GM23338 (cell line): ENCODE results near the gene MYO5B. TPM values are rescaled to one million over a fixed set of nuclear protein-coding genes. Genes with fewer than 3 reads are reported as not detected.
A peak's percentile ranks its signal among the peaks of the same experiment; 100 is the strongest.

Source experiments
- ATAC-seq: fragments of 200-7000 bp; cut with Tn5 transposase; 3 replicates; pipeline ENCODE4 v1.9.1; 2020
- DNase-seq: peaks from one replicate; pipeline ENCODE4 v3.0.0-alpha.2; 2015; ENCODE audit warnings: low spot score
- H2AFZ ChIP-seq: fragments of 200-600 bp; sonication (generic); 2 replicates; pipeline ENCODE4 v1.8.0; 2016; ENCODE audit warnings: antibody characterized with exemption, mild to moderate bottlenecking, moderate library complexity
- H3F3A ChIP-seq: fragments of 200-600 bp; sonication (generic); replicated peaks from 2 replicates; pipeline ENCODE4 v1.8.0; 2017; ENCODE audit warnings: antibody characterized with exemption, mixed run types, low read depth
- H3K27ac ChIP-seq: fragments of 200-600 bp; sonication (generic); 2 replicates; pipeline ENCODE4 v1.6.1; 2016; ENCODE audit warnings: low read depth
- H3K27me3 ChIP-seq: fragments of 200-600 bp; sonication (generic); 2 replicates; pipeline ENCODE4 v1.8.0; 2016; ENCODE audit warnings: mild to moderate bottlenecking, mixed run types, moderate library complexity; ENCODE audit not compliant: insufficient read depth
- H3K36me3 ChIP-seq: fragments of 200-600 bp; sonication (generic); 2 replicates; pipeline ENCODE4 v1.8.0; 2016; ENCODE audit warnings: mild to moderate bottlenecking; ENCODE audit not compliant: insufficient read depth
- H3K4me1 ChIP-seq: fragments of 200-600 bp; sonication (generic); 2 replicates; pipeline ENCODE4 v1.8.0; 2016; ENCODE audit warnings: mild to moderate bottlenecking, moderate library complexity; ENCODE audit not compliant: insufficient read depth
- H3K4me2 ChIP-seq: fragments of 200-600 bp; sonication (generic); 2 replicates; pipeline ENCODE4 v1.7.1; 2017; ENCODE audit warnings: mixed run types
- H3K4me3 ChIP-seq: fragments of 200-600 bp; sonication (generic); 2 replicates; pipeline ENCODE4 v1.6.1; 2016; ENCODE audit warnings: mixed run types
- H3K79me2 ChIP-seq: fragments of 200-600 bp; sonication (generic); replicated peaks from 2 replicates; pipeline ENCODE4 v1.8.0; 2017; ENCODE audit warnings: mild to moderate bottlenecking; ENCODE audit not compliant: insufficient read depth
- H3K9me2 ChIP-seq: fragments of 200-600 bp; sonication (generic); 2 replicates; pipeline ENCODE4 v1.8.0; 2017; ENCODE audit not compliant: insufficient read depth
- H4K20me1 ChIP-seq: fragments of 200-600 bp; sonication (generic); replicated peaks from 2 replicates; pipeline ENCODE4 v1.8.0; 2017; ENCODE audit warnings: mild to moderate bottlenecking; ENCODE audit not compliant: insufficient read depth
- H3K27ac Mint-ChIP-seq: 2 replicates; pipeline ENCODE4 v1.8.0; 2020; ENCODE audit warnings: inconsistent platforms, mild to moderate bottlenecking, moderate library complexity, mixed read lengths
- H3K27me3 Mint-ChIP-seq: 3 replicates; pipeline ENCODE4 v1.8.0; 2022; ENCODE audit warnings: low read depth, mild to moderate bottlenecking, moderate library complexity, mixed read lengths, inconsistent platforms; ENCODE audit not compliant: insufficient read depth, poor library complexity
- H3K36me3 Mint-ChIP-seq: 3 replicates; pipeline ENCODE4 v1.8.0; 2021; ENCODE audit warnings: low read depth, mild to moderate bottlenecking, inconsistent platforms, moderate library complexity, mixed read lengths
- H3K4me1 Mint-ChIP-seq: 3 replicates; pipeline ENCODE4 v1.8.0; 2020; ENCODE audit warnings: mild to moderate bottlenecking, inconsistent platforms, mixed read lengths
- H3K4me3 Mint-ChIP-seq: 3 replicates; pipeline ENCODE4 v1.8.0; 2021; ENCODE audit warnings: moderate library complexity, mild to moderate bottlenecking, inconsistent platforms, mixed read lengths
- H3K9me3 Mint-ChIP-seq: 3 replicates; pipeline ENCODE4 v1.8.0; 2020; ENCODE audit warnings: moderate library complexity, mild to moderate bottlenecking, inconsistent platforms, mixed read lengths
- CREB1 ChIP-seq: fragments of 250-450 bp; sonication (Bioruptor Pico); IDR thresholded peaks from 2 replicates; pipeline ENCODE4 v1.5.0; 2020; ENCODE audit warnings: low read depth, mild to moderate bottlenecking, moderate library complexity
- CTCF ChIP-seq, 2 experiments: fragments of 200-600 bp in 1 of 2; sonication (generic) in 1 of 2; conservative IDR thresholded peaks; 2 replicates each; pipeline versions ENCODE4 v1.5.1 to v1.6.1; 2016 to 2017; ENCODE audit warnings: antibody characterized with exemption in 2 of 2, low read depth in 2 of 2, mild to moderate bottlenecking in 2 of 2, moderate library complexity in 1 of 2
- EZH2 ChIP-seq: fragments of 200-600 bp; sonication (generic); IDR thresholded peaks from one replicate; pipeline ENCODE4 v1.8.0; 2017; ENCODE audit warnings: antibody characterized with exemption, mild to moderate bottlenecking, low read depth; ENCODE audit not compliant: unreplicated experiment
- EZH2phosphoT487 ChIP-seq: fragments of 200-600 bp; sonication (generic); IDR thresholded peaks from one replicate; pipeline ENCODE4 v1.8.1; 2018; ENCODE audit warnings: antibody characterized with exemption; ENCODE audit not compliant: unreplicated experiment
- JUNB ChIP-seq: IDR thresholded peaks from one replicate; pipeline ENCODE4 v1.6.1; 2016; ENCODE audit warnings: antibody characterized with exemption; ENCODE audit not compliant: unreplicated experiment
- ZNF114 ChIP-seq: fragments of 250-450 bp; sonication (Bioruptor Pico); IDR thresholded peaks from 2 replicates; pipeline ENCODE4 v1.5.0; 2020; ENCODE audit warnings: mild to moderate bottlenecking, moderate library complexity
- ZNF331 ChIP-seq: fragments of 250-450 bp; sonication (Bioruptor Pico); IDR thresholded peaks from 2 replicates; pipeline ENCODE4 v1.5.0; 2020; ENCODE audit warnings: low read depth, mild to moderate bottlenecking, moderate library complexity
- ZNF462 ChIP-seq: fragments of 250-450 bp; sonication (Bioruptor Pico); IDR thresholded peaks from 2 replicates; pipeline ENCODE4 v1.5.0; 2020; ENCODE audit warnings: mild to moderate bottlenecking, moderate library complexity
- polyA plus RNA-seq: library from polyadenylated mRNA; unstranded; fragments of >200 nt; fragmentation: Nextera tagmentation; extraction: Ambion mirVana; gene quantifications from 2 replicates; pipeline ENCODE4 v1.2.1, GENCODE V29; 2016
- total RNA-seq: library from RNA; depleted of rRNA; stranded (reverse); fragments of >200 nt; shearing (Covaris generic); gene quantifications from 2 replicates; pipeline ENCODE4 v1.2.3, GENCODE V29; 2014

MYO5B gene
- total and polyA plus RNA-seq, 2 experiments from 2014 or later = 3.2 to 19.1 TPM

GRCh38 chr18:50133526-50133925, 61.4 kb downstream of the MYO5B start:
- peak; percentile 27; the same call in 2 of the 3 replicates for ATAC-seq
- Mint-ChIP-seq H3K4me3 (no peak overlapping the region), H3K4me1 (peaks cover 45% of the 10 kb centered on the region), H3K27me3 (peaks cover 3% of the 10 kb centered on the region), H3K27ac (no peak overlapping the region), H3K9me3 (no peaks in the 10 kb centered on the region), H3K36me3 (no peaks in the 10 kb centered on the region)
- Histone ChIP-seq H3F3A (no peaks in the 10 kb centered on the region), H3K27ac (no peak overlapping the region), H3K27me3 (no peaks in the 10 kb centered on the region), H3K4me3 (no peak overlapping the region), H3K4me1 (peaks cover 24% of the 10 kb centered on the region), H3K79me2 (no peaks in the 10 kb centered on the region), H3K4me2 (no peak overlapping the region), H2AFZ (no peak overlapping the region), H3K9me2 (no peaks in the 10 kb centered on the region), H3K36me3 (no peaks in the 10 kb centered on the region), H4K20me1 (no peaks in the 10 kb centered on the region)
- peak; percentile 41 for DNase-seq
- TF ChIP-seq ZNF331 (CRISPR knock-in tag) = no peak
- no peak for TF ChIP-seq CREB1
- no peak for TF ChIP-seq EZH2
- TF ChIP-seq ZNF114 (CRISPR knock-in tag) = no peak
- TF ChIP-seq EZH2phosphoT487 = no peak

- Histone ChIP-seq H3K4me1 (peaks cover 29% of the 10 kb centered on the region), H3K9me2 (no peaks in the 10 kb centered on the region), H3K79me2 (no peaks in the 10 kb centered on the region), H3K27ac (no peak overlapping the region), H2AFZ (no peak overlapping the region), H3K4me2 (no peak overlapping the region), H3K4me3 (no peak overlapping the region), H3K36me3 (no peaks in the 10 kb centered on the region), H3K27me3 (no peaks in the 10 kb centered on the region), H4K20me1 (no peaks in the 10 kb centered on the region), H3F3A (no peaks in the 10 kb centered on the region)
- Mint-ChIP-seq H3K27ac (no peak overlapping the region), H3K4me3 (no peak overlapping the region), H3K27me3 (peaks cover 5% of the 10 kb centered on the region), H3K36me3 (no peaks in the 10 kb centered on the region), H3K9me3 (no peaks in the 10 kb centered on the region), H3K4me1 (peaks cover 60% of the 10 kb centered on the region)
- TF ChIP-seq CTCF (conservative IDR thresholded peaks at IDR 0.05; ENCODE audit: low read depth in 2 of 2) (no peak), CREB1 (no peak), ZNF462 (CRISPR knock-in tag) (no peak), ZNF331 (CRISPR knock-in tag) (no peak), ZNF114 (CRISPR knock-in tag) (no peak), JUNB (no peak), EZH2phosphoT487 (no peak)
- no peak for DNase-seq
- ATAC-seq = no peak
Observed at GRCh38 chr18:50131591-50131990, 63.4 kb downstream of the MYO5B start.
